Stimulated activated CD4-positive, alpha-beta T cell treated with anti-CD3 and anti-CD28 coated beads, Interleukin-15, amount 100 ng/mL, for 24 hours (primary cell): ENCODE results near the gene CCL5.
"Not testable (repeated sequence)": the region's sequence is repeated elsewhere in the genome, so short reads cannot be mapped to it uniquely, and the experiment has no call there.

Experiments
- DNase-seq: peaks from one replicate; pipeline ENCODE4 v3.0.0-alpha.2; 2020

CCL5 gene

GRCh38 chr17:35898283-35899070 lies 18.3 kb upstream of the CCL5 start:
- peak; percentile 39 for DNase-seq

GRCh38 chr17:35897772-35898171 lies 17.6 kb upstream of the CCL5 start:
- DNase-seq, result not testable (repeated sequence)

GRCh38 chr17:35895636-35896587 lies 15.8 kb upstream of the CCL5 start:
- peak; percentile 11 for DNase-seq

- DNase-seq, result no peak
Measured at GRCh38 chr17:35894206-35894605, 14.0 kb upstream of the CCL5 start.

- DNase-seq, result no peak
Measured at GRCh38 chr17:35893751-35894150, 13.6 kb upstream of the CCL5 start.

- DNase-seq, result peak; percentile 74
Measured at GRCh38 chr17:35892091-35893035, 12.2 kb upstream of the CCL5 start.

- no peak for DNase-seq
Measured at GRCh38 chr17:35891269-35891668, 11.1 kb upstream of the CCL5 start.

GRCh38 chr17:35890774-35891155 lies 10.6 kb upstream of the CCL5 start:
- DNase-seq, result no peak

GRCh38 chr17:35889818-35890773 lies 9.9 kb upstream of the CCL5 start:
- DNase-seq, result no peak

- no peak for DNase-seq
Measured at GRCh38 chr17:35889241-35889640, 9.1 kb upstream of the CCL5 start.

GRCh38 chr17:35878361-35878760 lies 1.8 kb downstream of the CCL5 start:
- DNase-seq, result no peak

- DNase-seq, result no peak
Measured at GRCh38 chr17:35877345-35878029, 2.7 kb downstream of the CCL5 start.

- no peak for DNase-seq
Measured at GRCh38 chr17:35876534-35876933, 3.6 kb downstream of the CCL5 start.

- no peak for DNase-seq
Measured at GRCh38 chr17:35875800-35876139, 4.4 kb downstream of the CCL5 start.

GRCh38 chr17:35875072-35875799 lies 4.9 kb downstream of the CCL5 start:
- DNase-seq, result no peak

GRCh38 chr17:35872196-35872980 lies 7.8 kb downstream of the CCL5 start:
- DNase-seq, result no peak

GRCh38 chr17:35870906-35871819 lies 9.0 kb downstream of the CCL5 start:
- peak; percentile 23 for DNase-seq

GRCh38 chr17:35868737-35869136 lies 11.4 kb downstream of the CCL5 start, which contains the start of gene HEATR9:
Gene HEATR9, minus strand, starts transcription at chr17:35868891. Its CDS starts 149 bp downstream, at chr17:35868742.
- DNase-seq, result no peak
